HG03103 (cell line): ENCODE measurements around the gene PRSS36.
"Not testable (repeated sequence)": the region's sequence is repeated elsewhere in the genome, so short reads cannot be mapped to it uniquely, and the experiment has no call there.

Experiments used
- ATAC-seq: cut with Tn5 transposase; IDR thresholded peaks from one replicate; pipeline ENCODE4 v1.9.1; 2021; ENCODE audit warnings: low read depth; ENCODE audit not compliant: unreplicated experiment

Gene PRSS36

GRCh38 chr16:31184888-31185287, 35.0 kb upstream of the PRSS36 start:
- ATAC-seq = no peak

- no peak for ATAC-seq
These were observed 33.9 kb upstream of the PRSS36 start for GRCh38 chr16:31183432-31184428.

- ATAC-seq = no peak
These were observed 32.5 kb upstream of the PRSS36 start for GRCh38 chr16:31182391-31182790.

- no peak for ATAC-seq
These were observed 31.4 kb upstream of the PRSS36 start for GRCh38 chr16:31181102-31181830.

- ATAC-seq = peak; percentile 42
These were observed 30.0 kb upstream of the PRSS36 start, which contains the start of gene FUS for GRCh38 chr16:31179747-31180459. FUS (plus strand) TSS chr16:31180139; CDS start chr16:31180215, 76 bp downstream.

- no peak for ATAC-seq
These were observed 29.4 kb upstream of the PRSS36 start for GRCh38 chr16:31179219-31179746.

GRCh38 chr16:31177136-31177535, 27.3 kb upstream of the PRSS36 start:
- no peak for ATAC-seq

- ATAC-seq = not testable (repeated sequence)
These were observed 20.2 kb upstream of the PRSS36 start for GRCh38 chr16:31170048-31170447.

- ATAC-seq = no peak
These were observed 19.0 kb upstream of the PRSS36 start for GRCh38 chr16:31168848-31169247.

- ATAC-seq = no peak
These were observed 17.4 kb upstream of the PRSS36 start for GRCh38 chr16:31167315-31167714.

- ATAC-seq = no peak
These were observed 7.3 kb upstream of the PRSS36 start for GRCh38 chr16:31157136-31157535.

- ATAC-seq = not testable (repeated sequence)
These were observed 1.1 kb upstream of the PRSS36 start for GRCh38 chr16:31150976-31151375.

GRCh38 chr16:31149332-31149731, 534 bp downstream of the PRSS36 start:
- no peak for ATAC-seq

GRCh38 chr16:31148896-31149295, 970 bp downstream of the PRSS36 start:
- no peak for ATAC-seq

GRCh38 chr16:31148281-31148728, 1.6 kb downstream of the PRSS36 start:
- no peak for ATAC-seq

- no peak for ATAC-seq
These were observed 2.3 kb downstream of the PRSS36 start for GRCh38 chr16:31147574-31147973.

- no peak for ATAC-seq
These were observed 4.4 kb downstream of the PRSS36 start for GRCh38 chr16:31145398-31145990.

- not testable (repeated sequence) for ATAC-seq
These were observed 5.4 kb downstream of the PRSS36 start for GRCh38 chr16:31144418-31144817.

- no peak for ATAC-seq
These were observed 6.1 kb downstream of the PRSS36 start for GRCh38 chr16:31143694-31144148.
